OCI-LY7 (cell line): Measurements from ENCODE around the gene PTCH1.

Experiments
- CTCF ChIP-seq: fragments of 200-600 bp; sonication (generic); conservative IDR thresholded peaks from 2 replicates; pipeline ENCODE4 v1.5.1; 2014; ENCODE audit warnings: mild to moderate bottlenecking, antibody characterized with exemption, low read length, moderate library complexity, mixed read lengths
- EZH2phosphoT487 ChIP-seq: fragments of 200-600 bp; sonication (generic); IDR thresholded peaks from 2 replicates; pipeline ENCODE4 v1.6.1; 2018; ENCODE audit warnings: low read depth, borderline replicate concordance, mild to moderate bottlenecking, mixed run types, antibody characterized with exemption, low read length, moderate library complexity, mixed read lengths

- TF ChIP-seq CTCF (no peak), EZH2phosphoT487 (no peak)
Measured at GRCh38 chr9:95508242-95508967, 8.4 kb downstream of the PTCH1 start.
